GM23338 (cell line): ENCODE measurements around the gene RPRML. TPM values are rescaled to one million over a fixed set of nuclear protein-coding genes. Genes with fewer than 3 reads are reported as not detected.

Source experiments
- ATAC-seq: fragments of 200-7000 bp; cut with Tn5 transposase; 3 replicates; pipeline ENCODE4 v1.9.1; 2020
- DNase-seq: peaks from one replicate; pipeline ENCODE4 v3.0.0-alpha.2; 2015; ENCODE audit warnings: low spot score
- H2AFZ ChIP-seq: fragments of 200-600 bp; sonication (generic); 2 replicates; pipeline ENCODE4 v1.8.0; 2016; ENCODE audit warnings: antibody characterized with exemption, mild to moderate bottlenecking, moderate library complexity
- H3F3A ChIP-seq: fragments of 200-600 bp; sonication (generic); replicated peaks from 2 replicates; pipeline ENCODE4 v1.8.0; 2017; ENCODE audit warnings: antibody characterized with exemption, mixed run types, low read depth
- H3K27ac ChIP-seq: fragments of 200-600 bp; sonication (generic); 2 replicates; pipeline ENCODE4 v1.6.1; 2016; ENCODE audit warnings: low read depth
- H3K27me3 ChIP-seq: fragments of 200-600 bp; sonication (generic); 2 replicates; pipeline ENCODE4 v1.8.0; 2016; ENCODE audit warnings: mild to moderate bottlenecking, mixed run types, moderate library complexity; ENCODE audit not compliant: insufficient read depth
- H3K36me3 ChIP-seq: fragments of 200-600 bp; sonication (generic); 2 replicates; pipeline ENCODE4 v1.8.0; 2016; ENCODE audit warnings: mild to moderate bottlenecking; ENCODE audit not compliant: insufficient read depth
- H3K4me1 ChIP-seq: fragments of 200-600 bp; sonication (generic); 2 replicates; pipeline ENCODE4 v1.8.0; 2016; ENCODE audit warnings: mild to moderate bottlenecking, moderate library complexity; ENCODE audit not compliant: insufficient read depth
- H3K4me2 ChIP-seq: fragments of 200-600 bp; sonication (generic); 2 replicates; pipeline ENCODE4 v1.7.1; 2017; ENCODE audit warnings: mixed run types
- H3K4me3 ChIP-seq: fragments of 200-600 bp; sonication (generic); 2 replicates; pipeline ENCODE4 v1.6.1; 2016; ENCODE audit warnings: mixed run types
- H3K79me2 ChIP-seq: fragments of 200-600 bp; sonication (generic); replicated peaks from 2 replicates; pipeline ENCODE4 v1.8.0; 2017; ENCODE audit warnings: mild to moderate bottlenecking; ENCODE audit not compliant: insufficient read depth
- H3K9me2 ChIP-seq: fragments of 200-600 bp; sonication (generic); 2 replicates; pipeline ENCODE4 v1.8.0; 2017; ENCODE audit not compliant: insufficient read depth
- H4K20me1 ChIP-seq: fragments of 200-600 bp; sonication (generic); replicated peaks from 2 replicates; pipeline ENCODE4 v1.8.0; 2017; ENCODE audit warnings: mild to moderate bottlenecking; ENCODE audit not compliant: insufficient read depth
- H3K27ac Mint-ChIP-seq: 2 replicates; pipeline ENCODE4 v1.8.0; 2020; ENCODE audit warnings: inconsistent platforms, mild to moderate bottlenecking, moderate library complexity, mixed read lengths
- H3K27me3 Mint-ChIP-seq: 3 replicates; pipeline ENCODE4 v1.8.0; 2022; ENCODE audit warnings: low read depth, mild to moderate bottlenecking, moderate library complexity, mixed read lengths, inconsistent platforms; ENCODE audit not compliant: insufficient read depth, poor library complexity
- H3K36me3 Mint-ChIP-seq: 3 replicates; pipeline ENCODE4 v1.8.0; 2021; ENCODE audit warnings: low read depth, mild to moderate bottlenecking, inconsistent platforms, moderate library complexity, mixed read lengths
- H3K4me1 Mint-ChIP-seq: 3 replicates; pipeline ENCODE4 v1.8.0; 2020; ENCODE audit warnings: mild to moderate bottlenecking, inconsistent platforms, mixed read lengths
- H3K4me3 Mint-ChIP-seq: 3 replicates; pipeline ENCODE4 v1.8.0; 2021; ENCODE audit warnings: moderate library complexity, mild to moderate bottlenecking, inconsistent platforms, mixed read lengths
- H3K9me3 Mint-ChIP-seq: 3 replicates; pipeline ENCODE4 v1.8.0; 2020; ENCODE audit warnings: moderate library complexity, mild to moderate bottlenecking, inconsistent platforms, mixed read lengths
- CREB1 ChIP-seq: fragments of 250-450 bp; sonication (Bioruptor Pico); IDR thresholded peaks from 2 replicates; pipeline ENCODE4 v1.5.0; 2020; ENCODE audit warnings: low read depth, mild to moderate bottlenecking, moderate library complexity
- CTCF ChIP-seq, 2 experiments: fragments of 200-600 bp in 1 of 2; sonication (generic) in 1 of 2; conservative IDR thresholded peaks; 2 replicates each; pipeline versions ENCODE4 v1.5.1 to v1.6.1; 2016 to 2017; ENCODE audit warnings: antibody characterized with exemption in 2 of 2, low read depth in 2 of 2, mild to moderate bottlenecking in 2 of 2, moderate library complexity in 1 of 2
- ETS1 ChIP-seq: IDR thresholded peaks from 2 replicates; pipeline ENCODE4 v1.6.1; 2016; ENCODE audit warnings: antibody characterized with exemption
- EZH2 ChIP-seq: fragments of 200-600 bp; sonication (generic); IDR thresholded peaks from one replicate; pipeline ENCODE4 v1.8.0; 2017; ENCODE audit warnings: antibody characterized with exemption, mild to moderate bottlenecking, low read depth; ENCODE audit not compliant: unreplicated experiment
- EZH2phosphoT487 ChIP-seq: fragments of 200-600 bp; sonication (generic); IDR thresholded peaks from one replicate; pipeline ENCODE4 v1.8.1; 2018; ENCODE audit warnings: antibody characterized with exemption; ENCODE audit not compliant: unreplicated experiment
- JUNB ChIP-seq: IDR thresholded peaks from one replicate; pipeline ENCODE4 v1.6.1; 2016; ENCODE audit warnings: antibody characterized with exemption; ENCODE audit not compliant: unreplicated experiment
- NANOG ChIP-seq: IDR thresholded peaks from 2 replicates; pipeline ENCODE4 v1.6.1; 2016; ENCODE audit warnings: antibody characterized with exemption, borderline replicate concordance
- POLR2AphosphoS5 ChIP-seq: IDR thresholded peaks from 2 replicates; pipeline ENCODE4 v1.6.1; 2016; ENCODE audit warnings: antibody characterized with exemption, low read depth
- REST ChIP-seq: IDR thresholded peaks from one replicate; pipeline ENCODE4 v1.6.1; 2018; ENCODE audit warnings: antibody characterized with exemption; ENCODE audit not compliant: unreplicated experiment
- STAT1 ChIP-seq: IDR thresholded peaks from one replicate; pipeline ENCODE4 v1.6.1; 2016; ENCODE audit warnings: antibody characterized with exemption; ENCODE audit not compliant: unreplicated experiment
- ZNF114 ChIP-seq: fragments of 250-450 bp; sonication (Bioruptor Pico); IDR thresholded peaks from 2 replicates; pipeline ENCODE4 v1.5.0; 2020; ENCODE audit warnings: mild to moderate bottlenecking, moderate library complexity
- ZNF331 ChIP-seq: fragments of 250-450 bp; sonication (Bioruptor Pico); IDR thresholded peaks from 2 replicates; pipeline ENCODE4 v1.5.0; 2020; ENCODE audit warnings: low read depth, mild to moderate bottlenecking, moderate library complexity
- ZNF462 ChIP-seq: fragments of 250-450 bp; sonication (Bioruptor Pico); IDR thresholded peaks from 2 replicates; pipeline ENCODE4 v1.5.0; 2020; ENCODE audit warnings: mild to moderate bottlenecking, moderate library complexity
- polyA plus RNA-seq: library from polyadenylated mRNA; unstranded; fragments of >200 nt; fragmentation: Nextera tagmentation; extraction: Ambion mirVana; gene quantifications from 2 replicates; pipeline ENCODE4 v1.2.1, GENCODE V29; 2016
- total RNA-seq: library from RNA; depleted of rRNA; stranded (reverse); fragments of >200 nt; shearing (Covaris generic); gene quantifications from 2 replicates; pipeline ENCODE4 v1.2.3, GENCODE V29; 2014

The RPRML gene
- total and polyA plus RNA-seq, 2 experiments from 2014 or later = 2.1 to 16.4 TPM

GRCh38 chr17:47004906-47005305, 25.9 kb upstream of the RPRML start:
- DNase-seq = no peak
- H3F3A ChIP-seq = no peaks in the 10 kb centered on the region
- no peaks in the 10 kb centered on the region for H3K4me1 ChIP-seq
- peak overlapping the region; percentile 23 for H2AFZ ChIP-seq
- H3K27ac Mint-ChIP-seq = no peak overlapping the region
- H3K36me3 ChIP-seq = no peaks in the 10 kb centered on the region
- no peak for TF ChIP-seq ZNF462 (CRISPR knock-in tag)
- TF ChIP-seq NANOG = no peak
- no peak for TF ChIP-seq ZNF114
- no peak for TF ChIP-seq REST
- no peak for TF ChIP-seq EZH2
- TF ChIP-seq JUNB = no peak
- TF ChIP-seq CREB1 (CRISPR knock-in tag) = no peak
- no peak for TF ChIP-seq CTCF (conservative IDR thresholded peaks at IDR 0.05; ENCODE audit: low read depth in 2 of 2)
- TF ChIP-seq EZH2phosphoT487 = no peak
- no peak for TF ChIP-seq POLR2AphosphoS5
- no peak for TF ChIP-seq ETS1
- no peak for TF ChIP-seq STAT1
- TF ChIP-seq ZNF331 (CRISPR knock-in tag) = no peak
- no peaks in the 10 kb centered on the region for H4K20me1 ChIP-seq
- H3K4me1 Mint-ChIP-seq = no peaks in the 10 kb centered on the region; the same call in 1 of the 3 replicates
- no peaks in the 10 kb centered on the region for H3K27me3 ChIP-seq
- no peaks in the 10 kb centered on the region for H3K9me3 Mint-ChIP-seq
- no peak overlapping the region for H3K4me3 ChIP-seq
- H3K27me3 Mint-ChIP-seq = peaks cover 11% of the 10 kb centered on the region
- H3K9me2 ChIP-seq = no peaks in the 10 kb centered on the region
- no peak overlapping the region for H3K4me3 Mint-ChIP-seq
- no peaks in the 10 kb centered on the region; the same call in 2 of the 3 replicates for H3K36me3 Mint-ChIP-seq
- H3K4me2 ChIP-seq = no peak overlapping the region
- ATAC-seq = no peak
- H3K79me2 ChIP-seq = no peaks in the 10 kb centered on the region
- H3K27ac ChIP-seq = no peak overlapping the region
